ENCODE measurements around the gene CREB3. TPM values are rescaled to one million over a fixed set of nuclear protein-coding genes. Genes with fewer than 3 reads are reported as not detected.

The CREB3 gene
- total and polyA plus RNA-seq, 9 of the 15 experiments (the other 6 are each of a cell fraction or from before 2014, with no cell fraction given) = 5.7 to 18.3 (median 14.9) TPM

- TF ChIP-seq REST (IDR thresholded peaks at IDR 0.05; ENCODE audit: borderline replicate concordance) = no peak
- TF ChIP-seq REST (CRISPR knock-in tag; IDR thresholded peaks at IDR 0.05; ENCODE audit: low read depth) = no peak
- no peak for TF ChIP-seq CREB3L1 (IDR thresholded peaks at IDR 0.05; ENCODE audit: borderline replicate concordance, low read depth)
- no peak for TF ChIP-seq NR2C2 (CRISPR knock-in tag; IDR thresholded peaks at IDR 0.05)
- TF ChIP-seq NR2C2 (tag; IDR thresholded peaks at IDR 0.05) = no peak
- TF ChIP-seq FOXO4 (CRISPR knock-in tag; IDR thresholded peaks at IDR 0.05) = no peak
- TF ChIP-seq PYGO2 (tag; IDR thresholded peaks at IDR 0.05) = no peak
These were observed 28.2 kb downstream of the CREB3 start (continued) for GRCh38 chr9:35760651-35761050.
